T-helper 17 cell (primary cell): ENCODE measurements around the gene IL6R. TPM values are rescaled to one million over a fixed set of nuclear protein-coding genes. Genes with fewer than 3 reads are reported as not detected.
"Not testable (repeated sequence)": the region's sequence is repeated elsewhere in the genome, so short reads cannot be mapped to it uniquely, and the experiment has no call there.

Source experiments
- ATAC-seq: fragments of 150-1000 bp; cut with Tn5 transposase; 2 replicates; pipeline ENCODE4 v1.10.0; 2021; ENCODE audit warnings: mild to moderate bottlenecking, moderate library complexity
- DNase-seq, 3 donors: peaks; one replicate each; pipeline versions ENCODE4 v3.0.0 to v3.0.0-alpha.2; 2020 to 2021
- H3K9me3 ChIP-seq: one replicate; pipeline ENCODE4 v1.7.0; 2013; ENCODE audit warnings: low read length, mild to moderate bottlenecking; ENCODE audit not compliant: control insufficient read depth, poor library complexity, severe bottlenecking
- H3K27ac Mint-ChIP-seq: one replicate; pipeline ENCODE4 v1.8.0; 2022; ENCODE audit warnings: mild to moderate bottlenecking, moderate library complexity, mixed read lengths
- H3K27me3 Mint-ChIP-seq: one replicate; pipeline ENCODE4 v1.8.0; 2022; ENCODE audit warnings: mixed read lengths
- H3K36me3 Mint-ChIP-seq: one replicate; pipeline ENCODE4 v1.8.0; 2022; ENCODE audit warnings: low read depth, mixed read lengths
- H3K4me1 Mint-ChIP-seq: one replicate; pipeline ENCODE4 v1.8.0; 2022; ENCODE audit warnings: mild to moderate bottlenecking, mixed read lengths
- H3K4me3 Mint-ChIP-seq: one replicate; pipeline ENCODE4 v1.8.0; 2022; ENCODE audit warnings: mild to moderate bottlenecking, moderate library complexity, mixed read lengths
- total RNA-seq, 4 donors: library from RNA in 2 of 4; stranded (reverse) in 2 of 4; gene quantifications; one replicate each; pipeline ENCODE4 v1.2.3 and lab custom pipeline; 2022 to 2026

IL6R gene
- 10 to 100 TPM; 72.8 to 79.0 TPM for total RNA-seq
- 250 to 292 reads per million in 2 donors for total RNA-seq (lab: John Stamatoyannopoulos, UW)

- Mint-ChIP-seq H3K27ac (peak within 1 kb of the TSS; percentile 98), H3K4me3 (peak within 1 kb of the TSS; percentile 98), H3K36me3 (peaks cover 2% of the 10 kb centered on the region), H3K4me1 (peaks cover 60% of the 10 kb centered on the region), H3K27me3 (no peaks in the 10 kb centered on the region)
- DNase-seq (peak; percentile 63 to 74 (median 67)), ATAC-seq (peak; percentile 64)
- no peaks in the 10 kb centered on the region for H3K9me3 ChIP-seq
Observed at GRCh38 chr1:154404984-154405746, at the start of gene IL6R. Gene IL6R, plus strand, starts transcription at chr1:154405343. Its CDS starts 287 bp downstream, at chr1:154405630.

- ATAC-seq (no peak), DNase-seq (no peak)
- H3K9me3 ChIP-seq: no peaks in the 10 kb centered on the region
- Mint-ChIP-seq H3K4me3 (no peak overlapping the region), H3K27me3 (no peaks in the 10 kb centered on the region), H3K36me3 (no peaks in the 10 kb centered on the region), H3K27ac (no peak overlapping the region), H3K4me1 (peaks cover 7% of the 10 kb centered on the region)
Observed at GRCh38 chr1:154358519-154358918, 46.6 kb upstream of the IL6R start.

- no peaks in the 10 kb centered on the region for H3K9me3 ChIP-seq
- Mint-ChIP-seq H3K4me1 (no peaks in the 10 kb centered on the region), H3K4me3 (no peak overlapping the region), H3K36me3 (no peaks in the 10 kb centered on the region), H3K27me3 (no peaks in the 10 kb centered on the region), H3K27ac (no peak overlapping the region)
- no peak for DNase-seq
- ATAC-seq: no peak
Observed at GRCh38 chr1:154360288-154360687, 44.9 kb upstream of the IL6R start.

- not testable (repeated sequence) for H3K27me3 Mint-ChIP-seq, H3K27ac Mint-ChIP-seq, H3K36me3 Mint-ChIP-seq, H3K4me1 Mint-ChIP-seq, DNase-seq, H3K4me3 Mint-ChIP-seq, ATAC-seq, H3K9me3 ChIP-seq
Observed at GRCh38 chr1:154360881-154361280, 44.3 kb upstream of the IL6R start.

- no peaks in the 10 kb centered on the region for H3K4me1 Mint-ChIP-seq
- ATAC-seq: no peak
- DNase-seq: no peak
- H3K27ac Mint-ChIP-seq: no peak overlapping the region
- H3K36me3 Mint-ChIP-seq: no peaks in the 10 kb centered on the region
- H3K27me3 Mint-ChIP-seq: no peaks in the 10 kb centered on the region
- H3K9me3 ChIP-seq: no peaks in the 10 kb centered on the region
- no peak overlapping the region for H3K4me3 Mint-ChIP-seq
Observed at GRCh38 chr1:154361357-154361756, 43.8 kb upstream of the IL6R start.

GRCh38 chr1:154371436-154371835 is 33.7 kb upstream of the IL6R start:
- no peak for DNase-seq
- no peaks in the 10 kb centered on the region for H3K27me3 Mint-ChIP-seq
- H3K36me3 Mint-ChIP-seq: no peaks in the 10 kb centered on the region
- no peak overlapping the region for H3K27ac Mint-ChIP-seq
- H3K4me1 Mint-ChIP-seq: peaks cover 2% of the 10 kb centered on the region
- H3K9me3 ChIP-seq: no peaks in the 10 kb centered on the region
- H3K4me3 Mint-ChIP-seq: no peak overlapping the region
- no peak for ATAC-seq

GRCh38 chr1:154373777-154374357 is 31.3 kb upstream of the IL6R start:
- H3K27ac Mint-ChIP-seq, H3K9me3 ChIP-seq, H3K36me3 Mint-ChIP-seq, H3K4me1 Mint-ChIP-seq, ATAC-seq, DNase-seq, H3K27me3 Mint-ChIP-seq, H3K4me3 Mint-ChIP-seq: not testable (repeated sequence)

- ATAC-seq: no peak
- Mint-ChIP-seq H3K4me3 (no peak overlapping the region), H3K36me3 (no peaks in the 10 kb centered on the region)
Observed at GRCh38 chr1:154379301-154379700, 25.8 kb upstream of the IL6R start.

GRCh38 chr1:154384650-154385489 is 20.3 kb upstream of the IL6R start:
- no peak for ATAC-seq
- peaks cover 22% of the 10 kb centered on the region for H3K4me1 Mint-ChIP-seq
- no peaks in the 10 kb centered on the region for H3K9me3 ChIP-seq
- H3K27me3 Mint-ChIP-seq: no peaks in the 10 kb centered on the region
- peaks cover 2% of the 10 kb centered on the region for H3K36me3 Mint-ChIP-seq
- peak overlapping the region; percentile 94 for H3K27ac Mint-ChIP-seq
- DNase-seq: no peak
- H3K4me3 Mint-ChIP-seq: peak overlapping the region; percentile 86

More at GRCh38 chr1:154379301-154379700, 25.8 kb upstream of the IL6R start:
- no peaks in the 10 kb centered on the region for H3K9me3 ChIP-seq
- Mint-ChIP-seq H3K4me1 (no peaks in the 10 kb centered on the region), H3K27me3 (no peaks in the 10 kb centered on the region), H3K27ac (no peak overlapping the region)
- DNase-seq: no peak

- peak overlapping the region; percentile 94 for H3K27ac Mint-ChIP-seq
- peak; percentile 92 for ATAC-seq
- peak overlapping the region; percentile 86 for H3K4me3 Mint-ChIP-seq
- H3K36me3 Mint-ChIP-seq: peaks cover 2% of the 10 kb centered on the region
- H3K27me3 Mint-ChIP-seq: no peaks in the 10 kb centered on the region
- peaks cover 22% of the 10 kb centered on the region for H3K4me1 Mint-ChIP-seq
- H3K9me3 ChIP-seq: no peaks in the 10 kb centered on the region
- peak; percentile 36 to 70 (median 50) for DNase-seq
Observed at GRCh38 chr1:154386643-154387352, 18.3 kb upstream of the IL6R start.

GRCh38 chr1:154391086-154391770 is 13.9 kb upstream of the IL6R start:
- no peaks in the 10 kb centered on the region for H3K9me3 ChIP-seq
- ATAC-seq (no peak), DNase-seq (no peak)
- Mint-ChIP-seq H3K27me3 (no peaks in the 10 kb centered on the region), H3K27ac (no peak overlapping the region), H3K36me3 (peaks cover 2% of the 10 kb centered on the region), H3K4me1 (peaks cover 14% of the 10 kb centered on the region), H3K4me3 (no peak overlapping the region)

GRCh38 chr1:154398141-154398540 is 7.0 kb upstream of the IL6R start:
- Mint-ChIP-seq H3K4me3 (peak overlapping the region; percentile 75), H3K27ac (peak overlapping the region; percentile 93), H3K27me3 (no peaks in the 10 kb centered on the region), H3K36me3 (peaks cover 5% of the 10 kb centered on the region), H3K4me1 (peaks cover 21% of the 10 kb centered on the region)
- ATAC-seq (peak; percentile 38), DNase-seq (no peak)
- no peaks in the 10 kb centered on the region for H3K9me3 ChIP-seq
